ENCODE measurements around the gene KCNC3.

KCNC3 gene

DNA sequence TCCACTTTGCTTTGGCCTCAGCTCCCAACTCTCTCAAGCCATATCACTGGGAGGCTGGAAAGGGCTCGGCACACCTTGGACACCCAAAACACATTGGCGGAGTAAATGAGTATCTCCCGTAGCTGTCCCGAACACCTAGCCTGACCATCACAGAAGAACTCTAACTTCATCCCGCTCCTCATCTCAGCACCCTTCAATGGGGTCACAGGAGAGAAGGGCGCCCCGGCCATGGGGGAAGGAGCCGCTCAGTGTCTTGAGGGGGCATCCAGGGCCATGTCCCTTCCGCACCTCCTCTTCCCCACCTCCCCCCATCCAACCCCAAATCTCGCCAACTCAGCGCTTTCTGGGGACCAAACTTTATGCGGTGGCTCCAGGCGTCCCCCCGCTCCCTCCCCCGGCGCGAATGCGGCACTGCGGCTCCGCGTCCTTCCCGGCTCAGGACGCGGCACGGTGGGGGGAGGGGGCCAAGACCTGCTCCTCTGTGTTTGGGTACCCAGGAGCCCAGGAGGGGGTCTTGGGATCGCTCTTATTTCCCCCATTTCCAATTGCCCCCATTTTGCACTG, 3.0 kb downstream of the KCNC3 start:
- no peak for DNase-seq

DNA sequence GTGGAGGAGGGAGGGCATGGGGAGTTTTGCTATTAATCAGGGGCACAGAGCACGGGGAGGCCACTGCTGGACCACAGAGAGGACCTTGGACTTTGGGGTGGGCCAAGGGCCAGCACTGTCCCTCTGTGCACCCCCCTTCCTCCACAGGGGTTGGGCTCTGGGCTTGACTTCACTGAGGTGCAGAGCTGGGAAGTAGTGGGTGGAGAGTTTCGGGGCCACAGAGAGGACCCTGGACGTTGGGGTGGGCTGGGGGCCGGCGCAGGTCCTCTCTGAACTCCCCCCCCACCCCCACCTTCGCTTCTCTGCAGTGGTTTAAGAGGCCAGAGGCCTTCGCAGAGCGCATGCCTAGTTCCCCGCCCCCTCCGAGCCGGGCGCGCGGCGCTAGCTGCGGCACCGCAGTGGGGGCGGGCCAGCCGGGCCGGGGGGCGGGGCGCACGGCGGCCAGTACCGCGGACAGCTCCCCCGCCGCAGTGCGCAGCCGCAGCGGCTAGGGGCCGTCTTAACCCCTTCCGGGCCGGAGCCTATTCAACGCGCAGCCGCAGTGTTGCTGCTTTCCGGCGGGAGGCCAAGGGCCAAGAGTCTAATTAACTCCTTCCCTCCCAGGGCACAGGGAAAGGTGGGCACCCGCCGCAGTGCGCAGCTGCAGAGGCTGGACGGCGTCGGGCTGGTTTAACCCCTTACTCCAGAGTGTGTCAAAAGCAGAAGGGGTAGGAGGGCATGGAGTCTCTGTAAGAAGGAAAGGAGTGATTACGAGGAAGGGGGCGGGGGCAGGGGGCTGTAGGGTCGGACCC, 3.7 kb downstream of the KCNC3 start:
- DNase-seq: peak; percentile 85

GRCh38 chr19:50324331-50324730, 4.8 kb downstream of the KCNC3 start:
- no peak for DNase-seq

DNA sequence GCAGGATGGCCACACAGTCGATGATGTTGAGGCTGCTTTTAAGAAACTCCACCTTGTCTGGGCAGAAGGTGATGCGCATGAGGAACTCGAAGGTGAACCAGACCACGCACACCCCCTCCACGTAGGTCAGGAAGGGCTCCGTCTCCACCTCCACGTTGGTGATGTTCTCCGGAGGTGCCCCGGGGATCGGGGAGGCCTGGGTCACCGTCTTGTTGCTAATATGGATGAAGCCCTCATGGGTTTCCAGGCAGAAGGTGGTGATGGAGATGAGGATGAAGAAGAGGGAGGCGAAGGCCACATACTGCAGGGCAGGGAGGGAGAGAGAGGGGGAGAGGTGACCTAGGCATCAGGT, 5.4 kb downstream of the KCNC3 start:
- DNase-seq: no peak

DNA sequence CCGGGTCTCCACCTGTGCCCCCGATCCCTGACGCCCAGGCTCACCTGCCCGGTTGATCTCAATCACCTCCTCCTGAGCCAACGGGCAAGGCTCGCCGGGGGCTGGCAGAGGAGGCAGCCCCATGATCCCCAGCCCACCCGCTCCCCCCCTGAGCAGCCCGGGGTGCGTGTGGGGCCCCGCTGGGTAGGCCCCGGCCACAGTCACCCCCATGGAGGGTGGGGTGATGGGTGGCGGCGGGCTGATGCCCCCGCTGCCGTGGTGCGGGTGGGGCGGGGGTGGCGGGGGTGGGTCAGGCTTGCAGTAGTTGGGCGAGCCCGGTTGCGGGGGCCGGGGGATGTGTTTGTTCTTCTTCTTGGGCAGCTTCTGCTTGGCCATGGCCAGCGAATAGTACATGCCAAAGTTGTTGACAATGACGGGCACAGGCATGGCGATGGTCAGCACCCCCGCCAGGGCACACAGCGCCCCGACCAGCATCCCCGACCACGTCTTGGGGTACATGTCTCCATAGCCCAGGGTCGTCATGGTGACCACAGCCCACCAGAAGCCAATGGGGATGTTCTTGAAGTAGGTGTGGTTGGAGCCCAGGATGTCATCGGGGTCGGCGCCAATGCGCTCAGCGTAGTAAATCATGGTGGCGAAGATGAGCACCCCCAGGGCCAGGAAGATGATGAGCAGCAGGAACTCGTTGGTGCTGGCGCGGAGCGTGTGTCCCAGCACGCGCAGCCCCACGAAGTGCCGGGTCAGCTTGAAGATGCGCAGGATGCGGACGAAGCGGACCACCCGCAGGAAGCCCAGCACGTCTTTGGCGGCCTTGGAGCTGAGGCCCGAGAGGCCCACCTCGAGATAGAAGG, 6.0 kb downstream of the KCNC3 start:
- no peak for DNase-seq

- no peak for DNase-seq
Observed at GRCh38 chr19:50322234-50322633, 6.9 kb downstream of the KCNC3 start.

- no peak for DNase-seq
Observed at GRCh38 chr19:50321831-50322230, 7.3 kb downstream of the KCNC3 start.

- no peak for DNase-seq
Observed at GRCh38 chr19:50320596-50320995, 8.6 kb downstream of the KCNC3 start.

GRCh38 chr19:50320051-50320450, 9.1 kb downstream of the KCNC3 start:
- no peak for DNase-seq

- DNase-seq: no peak
Observed at GRCh38 chr19:50319156-50319555, 10.0 kb downstream of the KCNC3 start.

- DNase-seq: no peak
Observed at GRCh38 chr19:50318438-50318837, 10.7 kb downstream of the KCNC3 start.

DNA sequence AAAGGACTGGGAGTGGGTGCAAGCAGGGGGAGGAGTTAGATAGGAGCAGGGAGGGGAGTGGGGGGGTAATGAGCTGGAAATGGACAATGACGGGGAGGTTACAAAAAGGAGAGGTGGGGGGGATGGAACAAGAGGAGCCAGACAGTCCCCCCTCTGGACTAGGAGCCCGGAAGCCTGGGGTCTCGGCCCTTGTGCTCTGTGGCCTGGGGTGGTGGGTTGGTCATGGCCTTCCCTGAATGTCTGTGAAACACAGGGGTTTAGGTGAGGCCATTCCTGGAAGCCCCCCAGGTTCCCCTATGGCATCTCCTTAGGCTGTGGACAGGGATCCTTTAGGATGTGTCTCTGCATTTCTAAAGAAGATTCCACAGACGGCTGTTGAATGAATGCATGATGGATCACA, 12.1 kb downstream of the KCNC3 start:
- no peak for DNase-seq

DNA sequence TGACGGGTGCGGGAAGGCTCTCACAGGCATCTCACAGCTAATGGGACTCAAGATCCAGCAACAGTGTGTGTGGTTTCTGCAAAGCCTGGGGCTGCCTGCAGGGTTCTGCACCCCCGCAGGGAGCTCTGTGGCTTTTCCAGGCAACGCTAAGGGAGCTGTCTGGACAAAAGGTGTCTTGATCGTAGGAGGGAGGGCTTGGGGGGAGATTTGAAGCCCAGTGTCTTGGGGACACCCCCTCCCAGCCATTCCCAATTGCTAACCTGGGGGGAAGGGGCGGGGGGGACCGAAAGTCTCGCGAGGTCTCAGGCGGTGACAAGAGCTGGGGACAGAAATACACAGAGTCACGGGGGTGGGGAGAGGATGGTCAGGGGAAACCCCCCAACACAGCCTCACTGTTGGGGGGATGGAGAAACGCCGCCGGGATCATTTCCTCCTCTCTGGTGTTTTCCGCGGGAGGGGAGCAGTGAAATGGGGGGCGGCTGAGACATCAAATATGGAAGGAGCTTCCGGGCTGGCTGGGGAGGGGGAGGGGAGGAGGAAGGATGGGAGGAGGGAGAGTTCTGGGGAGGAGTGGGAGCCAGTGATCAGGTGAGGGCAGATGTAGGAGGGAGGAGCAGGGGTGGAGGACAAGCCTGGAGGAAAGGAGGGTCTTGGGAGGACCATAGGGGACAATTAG, 13.3 kb downstream of the KCNC3 start:
- DNase-seq: no peak

GRCh38 chr19:50314724-50315708, 14.2 kb downstream of the KCNC3 start:
- DNase-seq: no peak

- DNase-seq: no peak
Observed at GRCh38 chr19:50313812-50314536, 15.2 kb downstream of the KCNC3 start.

GRCh38 chr19:50312967-50313811, 16.0 kb downstream of the KCNC3 start:
- DNase-seq: no peak

- DNase-seq: peak; percentile 36
Observed at GRCh38 chr19:50311723-50312635, 17.2 kb downstream of the KCNC3 start.

- no peak for DNase-seq
Observed at GRCh38 chr19:50310759-50311465, 18.3 kb downstream of the KCNC3 start.
